ENCODE measurements around the gene NFATC2IP. TPM values are rescaled to one million over a fixed set of nuclear protein-coding genes. Genes with fewer than 3 reads are reported as not detected.

Gene NFATC2IP
- total and polyA plus RNA-seq, 2 of the 13 experiments (the other 11 are each of a cell fraction or from before 2014, with no cell fraction given): 32.1 to 48.5 TPM

GRCh38 chr16:28923231-28923587, 27.5 kb upstream of the NFATC2IP start (continued):
- TF ChIP-seq, protein P1, sequence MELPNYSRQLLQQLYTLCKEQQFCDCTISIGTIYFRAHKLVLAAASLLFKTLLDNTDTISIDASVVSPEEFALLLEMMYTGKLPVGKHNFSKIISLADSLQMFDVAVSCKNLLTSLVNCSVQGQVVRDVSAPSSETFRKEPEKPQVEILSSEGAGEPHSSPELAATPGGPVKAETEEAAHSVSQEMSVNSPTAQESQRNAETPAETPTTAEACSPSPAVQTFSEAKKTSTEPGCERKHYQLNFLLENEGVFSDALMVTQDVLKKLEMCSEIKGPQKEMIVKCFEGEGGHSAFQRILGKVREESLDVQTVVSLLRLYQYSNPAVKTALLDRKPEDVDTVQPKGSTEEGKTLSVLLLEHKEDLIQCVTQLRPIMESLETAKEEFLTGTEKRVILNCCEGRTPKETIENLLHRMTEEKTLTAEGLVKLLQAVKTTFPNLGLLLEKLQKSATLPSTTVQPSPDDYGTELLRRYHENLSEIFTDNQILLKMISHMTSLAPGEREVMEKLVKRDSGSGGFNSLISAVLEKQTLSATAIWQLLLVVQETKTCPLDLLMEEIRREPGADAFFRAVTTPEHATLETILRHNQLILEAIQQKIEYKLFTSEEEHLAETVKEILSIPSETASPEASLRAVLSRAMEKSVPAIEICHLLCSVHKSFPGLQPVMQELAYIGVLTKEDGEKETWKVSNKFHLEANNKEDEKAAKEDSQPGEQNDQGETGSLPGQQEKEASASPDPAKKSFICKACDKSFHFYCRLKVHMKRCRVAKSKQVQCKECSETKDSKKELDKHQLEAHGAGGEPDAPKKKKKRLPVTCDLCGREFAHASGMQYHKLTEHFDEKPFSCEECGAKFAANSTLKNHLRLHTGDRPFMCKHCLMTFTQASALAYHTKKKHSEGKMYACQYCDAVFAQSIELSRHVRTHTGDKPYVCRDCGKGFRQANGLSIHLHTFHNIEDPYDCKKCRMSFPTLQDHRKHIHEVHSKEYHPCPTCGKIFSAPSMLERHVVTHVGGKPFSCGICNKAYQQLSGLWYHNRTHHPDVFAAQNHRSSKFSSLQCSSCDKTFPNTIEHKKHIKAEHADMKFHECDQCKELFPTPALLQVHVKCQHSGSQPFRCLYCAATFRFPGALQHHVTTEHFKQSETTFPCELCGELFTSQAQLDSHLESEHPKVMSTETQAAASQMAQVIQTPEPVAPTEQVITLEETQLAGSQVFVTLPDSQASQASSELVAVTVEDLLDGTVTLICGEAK (IDR thresholded peaks at IDR 0.05): no peak
- TF ChIP-seq, protein P1 (CRISPR knock-in tag; IDR thresholded peaks at IDR 0.05): no peak
- TF ChIP-seq ADNP (CRISPR knock-in tag; IDR thresholded peaks at IDR 0.05): no peak

Measured in HepG2 (cell line).